A549 (cell line): Measurements from ENCODE around the gene PSMA7. TPM values are rescaled to one million over a fixed set of nuclear protein-coding genes. Genes with fewer than 3 reads are reported as not detected.

Experiments
- ATAC-seq, 2 experiments: fragments of 200-7000 bp in 1 of 2; fragments of >200 bp in 1 of 2; cut with Nextera tagmentation in 1 of 2; cut with Tn5 transposase in 1 of 2; 3 replicates each; pipeline versions ENCODE4 v1.8.0 to v1.9.1; 2018 to 2020; ENCODE audit warnings: mild to moderate bottlenecking in 1 of 2, moderate library complexity in 1 of 2
- CTCF ChIA-PET: fragments of 300-600 bp; sonication (Branson Sonifier 250); formaldehyde crosslinking; extraction: SDS; loops from one replicate; lab custom pipeline; 2021; ENCODE audit warnings: antibody characterized with exemption, inconsistent platforms; lab: Yijun Ruan, JAX
- POLR2A ChIA-PET: fragments of 350-600 bp; formaldehyde crosslinking; extraction: SDS; loops from one replicate; lab custom pipeline; 2021; ENCODE audit warnings: antibody characterized with exemption, inconsistent platforms; lab: Yijun Ruan, JAX
- DNase-seq, 2 experiments: peaks; one replicate each; pipeline versions ENCODE4 v3.0.0 to v3.0.0-alpha.2; 2011 to 2016; ENCODE audit warnings: low read depth in 1 of 2, low spot score in 1 of 2
- FAIRE-seq: peaks from 2 replicates; lab custom pipeline; 2011; peaks lifted over from hg19 to GRCh38; lab: Jason Lieb, UNC
- H3K27ac ChIP-seq, 2 experiments: fragments of >200 bp; sonication (Bioruptor Twin); formaldehyde crosslinking; 3 replicates each; pipeline ENCODE4 v1.5.1; 2016 to 2017
- H3K4me1 ChIP-seq: fragments of >200 bp; sonication (Bioruptor Twin); formaldehyde crosslinking; 3 replicates; pipeline ENCODE4 v1.6.1; 2016
- H3K4me2 ChIP-seq: fragments of >200 bp; sonication (Bioruptor Twin); formaldehyde crosslinking; 3 replicates; pipeline ENCODE4 v1.6.1; 2016
- H3K4me3 ChIP-seq: fragments of >200 bp; sonication (Bioruptor Twin); formaldehyde crosslinking; 3 replicates; pipeline ENCODE4 v1.5.1; 2016
- H3K9me3 ChIP-seq: fragments of >200 bp; sonication (Bioruptor Twin); formaldehyde crosslinking; 3 replicates; pipeline ENCODE4 v1.6.1; 2016
- BCL3 ChIP-seq: fragments of >200 bp; sonication (Bioruptor Twin); formaldehyde crosslinking; IDR thresholded peaks from 3 replicates; pipeline ENCODE4 v1.6.1; 2016
- BHLHE40 ChIP-seq: IDR thresholded peaks from 2 replicates; pipeline ENCODE4 v1.6.1; 2012; ENCODE audit warnings: low read depth, low read length, inconsistent platforms
- CHD2 ChIP-seq: fragments of 150-350 bp; IDR thresholded peaks from 2 replicates; pipeline ENCODE4 v1.6.1; 2014; ENCODE audit warnings: low read length; ENCODE audit not compliant: partially characterized antibody
- E2F6 ChIP-seq: IDR thresholded peaks from 2 replicates; pipeline ENCODE4 v1.6.1; 2012; ENCODE audit warnings: low read depth, borderline replicate concordance
- ELK1 ChIP-seq: fragments of 150-350 bp; IDR thresholded peaks from 2 replicates; pipeline ENCODE4 v1.6.1; 2014; ENCODE audit warnings: low read depth, mild to moderate bottlenecking, low read length
- EP300 ChIP-seq, 2 experiments: fragments of >200 bp; sonication (Bioruptor Twin); formaldehyde crosslinking; IDR thresholded peaks; 2 replicates in 1 of 2; 3 replicates in 1 of 2; pipeline ENCODE4 v1.6.1; 2016 to 2017
- FOSL2 ChIP-seq, 2 experiments: fragments of 450-650 bp in 1 of 2; fragments of >200 bp in 1 of 2; sonication (Bioruptor Twin) in 1 of 2; formaldehyde crosslinking; IDR thresholded peaks; 2 replicates each; pipeline versions ENCODE4 v1.5.0 to v1.6.1; 2016 to 2020; ENCODE audit warnings: mild to moderate bottlenecking in 1 of 2, moderate library complexity in 1 of 2
- HOXB5 ChIP-seq: fragments of 250-450 bp; sonication (Bioruptor Pico); IDR thresholded peaks from 2 replicates; pipeline ENCODE4 v1.5.0; 2020; ENCODE audit warnings: mild to moderate bottlenecking, moderate library complexity
- JUN ChIP-seq, 2 experiments: fragments of >200 bp; sonication (Bioruptor Twin); formaldehyde crosslinking; IDR thresholded peaks; 2 replicates in 1 of 2; 3 replicates in 1 of 2; pipeline ENCODE4 v1.6.1; 2016 to 2017
- MAX ChIP-seq: IDR thresholded peaks from 2 replicates; pipeline ENCODE4 v1.6.1; 2012
- MAZ ChIP-seq: fragments of 150-350 bp; IDR thresholded peaks from 2 replicates; pipeline ENCODE4 v1.6.1; 2014; ENCODE audit warnings: antibody characterized with exemption, low read depth, low read length, borderline replicate concordance
- NFE2L2 ChIP-seq: fragments of 150-350 bp; conservative IDR thresholded peaks from 2 replicates; pipeline ENCODE4 v1.6.1; 2014; ENCODE audit warnings: low read length
- PBX3 ChIP-seq: IDR thresholded peaks from 2 replicates; pipeline ENCODE4 v1.6.1; 2012
- PHF8 ChIP-seq: fragments of 200-600 bp; sonication (generic); IDR thresholded peaks from 2 replicates; pipeline ENCODE4 v1.6.1; 2016; ENCODE audit warnings: low read depth, mild to moderate bottlenecking, antibody characterized with exemption, moderate library complexity, borderline replicate concordance
- POLR2A ChIP-seq: IDR thresholded peaks from 2 replicates; pipeline ENCODE4 v1.6.1; 2012; ENCODE audit warnings: mild to moderate bottlenecking, low read length
- RAD21 ChIP-seq, 2 experiments: fragments of >200 bp in 1 of 2; sonication (Bioruptor Twin) in 1 of 2; formaldehyde crosslinking in 1 of 2; IDR thresholded peaks in 1 of 2; conservative IDR thresholded peaks in 1 of 2; 2 replicates in 1 of 2; 3 replicates in 1 of 2; pipeline ENCODE4 v1.6.1; 2012 to 2018; ENCODE audit warnings: inconsistent platforms in 1 of 2
- REST ChIP-seq: fragments of 200-600 bp; sonication (generic); IDR thresholded peaks from 2 replicates; pipeline ENCODE4 v1.6.1; 2016; ENCODE audit warnings: antibody characterized with exemption, mild to moderate bottlenecking, moderate library complexity
- TFCP2L1 ChIP-seq: fragments of 250-450 bp; sonication (Bioruptor Pico); IDR thresholded peaks from 2 replicates; pipeline ENCODE4 v1.5.0; 2021; ENCODE audit warnings: mild to moderate bottlenecking
- USF2 ChIP-seq: fragments of 450-650 bp; IDR thresholded peaks from 2 replicates; pipeline ENCODE4 v1.6.1; 2014; ENCODE audit warnings: antibody characterized with exemption
- WGBS: methylation state at CpG from one replicate; pipeline ENCODE4 v1.1.6; 2017; ENCODE audit errors: missing lambda C conversion rate; 5-methylcytosine and 5-hydroxymethylcytosine counted together
- polyA plus RNA-seq, 4 experiments: library from polyadenylated mRNA; depleted of rRNA in 3 of 4; stranded (reverse); fragments of >200 nt; fragmentation: RNase III in 1 of 4; extraction: RNeasy Plus Mini Kit Qiagen cat#74134 plus additional on column Dnase treatment in 1 of 4; gene quantifications; 2 replicates in 3 of 4; 3 replicates in 1 of 4; pipeline ENCODE4 v1.2.3, GENCODE V29; 2011 to 2017

Gene PSMA7
- polyA plus RNA-seq, 2 of the 4 experiments (the other 2 are of a cell fraction) = 511 to 562 TPM

- under 1% methylated on average over 21 of the region's 124 CpGs for WGBS
- CTCF ChIA-PET = interaction anchor here (0.8 to 2.6 kb wide), 5 partner anchors 10 to 111 kb away, joined by 3 to 8 read pairs (median 6); partner anchors contain the start of gene TAF4
Measured at GRCh38 chr20:62121776-62122653, 21.2 kb downstream of the PSMA7 start, which contains the start of gene LSM14B. Gene LSM14B, plus strand, starts transcription at chr20:62122475. Its CDS starts 192 bp downstream, at chr20:62122667.

More at GRCh38 chr20:62121776-62122653, 21.2 kb downstream of the PSMA7 start, which contains the start of gene LSM14B:
- H3K4me1 ChIP-seq = peaks cover 11% of the 10 kb centered on the region
- peak; percentile 75 to 83 for ATAC-seq
- FAIRE-seq = no peak
- H3K4me3 ChIP-seq = peak within 1 kb of the TSS; percentile 69
- peak; percentile 93 to 96 for DNase-seq
- H3K4me2 ChIP-seq = peak within 1 kb of the TSS; percentile 95
- TF ChIP-seq CHD2 (peak; percentile 51), JUN (IDR thresholded peaks at IDR 0.05) (peak; percentile 8 to 54; a peak in 3 of 5 replicates), PBX3 (0 out of 2 replicates have a peak, but pooled peaks have one; percentile 36), HOXB5 (CRISPR knock-in tag) (no peak), ELK1 (no peak), RAD21 (conservative IDR thresholded peaks at IDR 0.05 in 1 of 2, IDR thresholded peaks at IDR 0.05 in 1 of 2) (no peak), MAZ (no peak), TFCP2L1 (no peak), E2F6 (peak; percentile 29), NFE2L2 (no peak), POLR2A (peak; percentile 38; the same call in 1 of the 2 replicates), BCL3 (peak; percentile 39; the same call in 2 of the 3 replicates), BHLHE40 (peak; percentile 95), USF2 (no peak), REST (peak; percentile 44; the same call in 1 of the 2 replicates), MAX (peak; percentile 53; the same call in 1 of the 2 replicates), EP300 (IDR thresholded peaks at IDR 0.05) (no peak; a peak in 1 of 5 replicates), PHF8 (peak; percentile 53), FOSL2 (IDR thresholded peaks at IDR 0.05) (no peak), FOSL2 (CRISPR knock-in tag; IDR thresholded peaks at IDR 0.05) (0 out of 2 replicates have a peak, but pooled peaks have one; percentile 2)
- peaks cover 6% of the 10 kb centered on the region; the same call in 1 of the 3 replicates for H3K9me3 ChIP-seq
- POLR2A ChIA-PET = interaction anchor here (0.6 to 2.5 kb wide), 9 partner anchors 12 to 265 kb away, joined by 3 to 37 read pairs (median 4); partner anchors contain the start of genes PSMA7, RPS21, SS18L1 and TAF4
- peak within 1 kb of the TSS; percentile 90 to 98 for H3K27ac ChIP-seq
